Stomach (tissue), 9 donors: ENCODE results near the gene KIR3DL2. TPM values are rescaled to one million over a fixed set of nuclear protein-coding genes. Genes with fewer than 3 reads are reported as not detected.

ENCODE experiments used
- DNase-seq, 2 donors: peaks; one replicate each; pipeline versions ENCODE4 v3.0.0 to v3.0.0-alpha.2; 2013 to 2019
- H3K27ac ChIP-seq, 5 donors: fragments of 200-600 bp in 4 of 5; sonication (generic) in 4 of 5; one replicate each; pipeline ENCODE4 v1.5.1; 2013 to 2019; ENCODE audit warnings: mild to moderate bottlenecking in 1 of 5, moderate library complexity in 1 of 5
- H3K27me3 ChIP-seq, 3 donors: fragments of 200-600 bp; sonication (generic); one replicate each; pipeline ENCODE4 v1.5.1; 2017 to 2019; ENCODE audit warnings: mixed run types in 1 of 3
- H3K36me3 ChIP-seq, 4 donors: fragments of 200-600 bp; sonication (generic); 1 replicate in 3 of 4; 2 replicates in 1 of 4; pipeline ENCODE4 v1.5.1; 2016 to 2019
- H3K4me1 ChIP-seq, 4 donors: fragments of 200-600 bp; sonication (generic); one replicate each; pipeline ENCODE4 v1.5.1; 2016 to 2019
- H3K4me3 ChIP-seq, 4 donors: fragments of 200-600 bp; sonication (generic) in 3 of 4; one replicate each; pipeline ENCODE4 v1.5.1; 2016 to 2019; ENCODE audit warnings: mild to moderate bottlenecking in 1 of 4
- H3K9me3 ChIP-seq, 4 donors: fragments of 200-600 bp; sonication (generic); one replicate each; pipeline ENCODE4 v1.5.1; 2016 to 2019
- CTCF ChIP-seq, 7 experiments: fragments of 450-650 bp in 4 of 7; fragments of 200-600 bp in 3 of 7; sonication (generic) in 3 of 7; IDR thresholded peaks; one replicate each; pipeline ENCODE4 v1.5.1; 2016 to 2019; ENCODE audit warnings: antibody characterized with exemption in 7 of 7, control low read depth in 2 of 7, mild to moderate bottlenecking in 1 of 7
- EP300 ChIP-seq: sonication (generic); formaldehyde crosslinking; IDR thresholded peaks from one replicate; pipeline ENCODE4 v1.6.1; 2017; ENCODE audit warnings: antibody characterized with exemption
- POLR2A ChIP-seq, 4 donors: fragments of 450-650 bp; IDR thresholded peaks; one replicate each; pipeline ENCODE4 v1.6.1; 2016; ENCODE audit warnings: antibody characterized with exemption in 4 of 4, control low read depth in 2 of 4, mild to moderate bottlenecking in 1 of 4, moderate library complexity in 1 of 4
- POLR2AphosphoS5 ChIP-seq, 3 donors: sonication (generic); formaldehyde crosslinking; IDR thresholded peaks; one replicate each; pipeline ENCODE4 v1.6.1; 2016; ENCODE audit warnings: antibody characterized with exemption in 3 of 3
- WGBS, 5 donors: extraction: QIAGEN DNeasy Blood & Tissue Kit in 3 of 5; methylation state at CpG; one replicate each; pipeline versions ENCODE4 v1.1.5 to v1.1.7; 2013 to 2018; 5-methylcytosine and 5-hydroxymethylcytosine counted together
- intact Hi-C: fragments of 100-400 bp; cut with DNase I; formaldehyde crosslinking; loops from one replicate; pipeline ENCODE4 v1.15.1; 2023; ENCODE audit warnings: low total_unique reads
- polyA plus RNA-seq, 3 donors: library from polyadenylated mRNA; stranded (reverse); fragments of 200-250 nt; gene quantifications; one replicate each; pipeline ENCODE4 v1.2.3, GENCODE V29; 2013
- total RNA-seq, 5 donors: library from RNA; depleted of rRNA; stranded (reverse); fragments of >200 nt; gene quantifications; one replicate each; pipeline versions ENCODE4 v1.1.0 to v1.2.3, GENCODE V29; 2014 to 2016
- donor health status: healthy with polysubstance abuse.
- donor health status: Bipolar disorder and iron deficiency.
- donor health status: healthy.

Gene KIR3DL2
- total and polyA plus RNA-seq, 8 donors = not detected

- H3K36me3 ChIP-seq = no peaks in the 10 kb centered on the region
- peak within 1 kb of the TSS in 1 of 4 donors; percentile 24 for H3K4me3 ChIP-seq
- H3K27ac ChIP-seq = peak within 1 kb of the TSS in 2 of 5 donors; percentile 43 to 62
- no peaks in the 10 kb centered on the region for H3K4me1 ChIP-seq
- intact Hi-C loops = no loop called here
- WGBS, 5 donors = 70 to 81% (median 79%) methylated on average over 8 of the region's 8 CpGs
- DNase-seq = no peak
- peaks cover 0 to 12% (median 8%) of the 10 kb centered on the region in 4 donors for H3K9me3 ChIP-seq
- TF ChIP-seq POLR2AphosphoS5 (IDR thresholded peaks at IDR 0.05) = peak in 1 of 3 donors; percentile 23
- TF ChIP-seq CTCF (IDR thresholded peaks at IDR 0.05) = no peak
- TF ChIP-seq POLR2A (IDR thresholded peaks at IDR 0.05) = no peak
- H3K27me3 ChIP-seq = peaks cover 0 to 5% (median 0%) of the 10 kb centered on the region in 3 donors
These were observed 23.7 kb downstream of the KIR3DL2 start, which contains the start of gene FCAR for GRCh38 chr19:54873990-54874389. Gene FCAR, plus strand, starts transcription at chr19:54874235. Its CDS starts 55 bp downstream, at chr19:54874290.

- TF ChIP-seq EP300 = no peak
- H3K27me3 ChIP-seq = peaks cover 0 to 5% (median 0%) of the 10 kb centered on the region in 3 donors
- peak overlapping the region in 2 of 5 donors; percentile 43 to 62 for H3K27ac ChIP-seq
- intact Hi-C loops = no loop called here
- peaks cover 0 to 10% (median 2%) of the 10 kb centered on the region in 4 donors for H3K9me3 ChIP-seq
- H3K36me3 ChIP-seq = no peaks in the 10 kb centered on the region
- DNase-seq = no peak
- H3K4me3 ChIP-seq = peak overlapping the region in 1 of 4 donors; percentile 24
- WGBS, 5 donors = 50 to 65% (median 56%) methylated on average over 2 of the region's 2 CpGs
- H3K4me1 ChIP-seq = no peaks in the 10 kb centered on the region
These were observed 25.3 kb downstream of the KIR3DL2 start for GRCh38 chr19:54875506-54875905.

GRCh38 chr19:54877471-54877870, 27.2 kb downstream of the KIR3DL2 start:
- 58 to 68% (median 65%) methylated on average over 3 of the region's 3 CpGs for WGBS, 5 donors
- Histone ChIP-seq H3K27ac (no peak overlapping the region), H3K4me1 (no peaks in the 10 kb centered on the region), H3K4me3 (no peak overlapping the region), H3K9me3 (peaks cover 0 to 8% (median 5%) of the 10 kb centered on the region in 4 donors), H3K27me3 (peaks cover 0 to 20% (median 13%) of the 10 kb centered on the region in 3 donors), H3K36me3 (no peaks in the 10 kb centered on the region)
- intact Hi-C loops = no loop called here
- TF ChIP-seq EP300 = no peak
- no peak for TF ChIP-seq POLR2A (IDR thresholded peaks at IDR 0.05)
- TF ChIP-seq CTCF (IDR thresholded peaks at IDR 0.05) = no peak
- TF ChIP-seq POLR2AphosphoS5 (IDR thresholded peaks at IDR 0.05) = no peak
- no peak for DNase-seq

GRCh38 chr19:54881884-54882283, 31.6 kb downstream of the KIR3DL2 start:
- TF ChIP-seq POLR2AphosphoS5 (IDR thresholded peaks at IDR 0.05) (no peak), EP300 (no peak), CTCF (IDR thresholded peaks at IDR 0.05) (no peak), POLR2A (IDR thresholded peaks at IDR 0.05) (no peak)
- WGBS, 5 donors = 54 to 61% (median 57%) methylated on average over 3 to 6 of the region's 6 CpGs
- H3K36me3 ChIP-seq = no peaks in the 10 kb centered on the region

GRCh38 chr19:54882758-54883157, 32.5 kb downstream of the KIR3DL2 start:
- H3K4me1 ChIP-seq = no peaks in the 10 kb centered on the region
- peaks cover 0 to 16% (median 4%) of the 10 kb centered on the region in 4 donors for H3K9me3 ChIP-seq
- intact Hi-C loops = no loop called here
- H3K27me3 ChIP-seq = peaks cover 0 to 51% (median 13%) of the 10 kb centered on the region in 3 donors
- no peak for DNase-seq
- H3K27ac ChIP-seq = no peak overlapping the region
- no peaks in the 10 kb centered on the region for H3K36me3 ChIP-seq
- 61 to 68% (median 67%) methylated on average over 7 of the region's 7 CpGs for WGBS, 5 donors
- H3K4me3 ChIP-seq = no peak overlapping the region
- TF ChIP-seq POLR2A (IDR thresholded peaks at IDR 0.05) (no peak), POLR2AphosphoS5 (IDR thresholded peaks at IDR 0.05) (no peak), EP300 (no peak), CTCF (IDR thresholded peaks at IDR 0.05) (no peak)

More at GRCh38 chr19:54881884-54882283, 31.6 kb downstream of the KIR3DL2 start:
- Histone ChIP-seq H3K27me3 (peaks cover 0 to 46% (median 13%) of the 10 kb centered on the region in 3 donors), H3K4me3 (no peak overlapping the region), H3K9me3 (peaks cover 0 to 16% (median 4%) of the 10 kb centered on the region in 4 donors), H3K4me1 (no peaks in the 10 kb centered on the region), H3K27ac (no peak overlapping the region)
- DNase-seq = no peak
- intact Hi-C loops = no loop called here
